GM18909 (cell line): Measurements from ENCODE around the gene NUDT4B.
"Not testable (repeated sequence)": the region's sequence is repeated elsewhere in the genome, so short reads cannot be mapped to it uniquely, and the experiment has no call there.

ENCODE experiments used
- ATAC-seq: cut with Tn5 transposase; IDR thresholded peaks from one replicate; pipeline ENCODE4 v1.9.1; 2021; ENCODE audit warnings: mild to moderate bottlenecking; ENCODE audit not compliant: unreplicated experiment, poor library complexity

NUDT4B gene

DNA sequence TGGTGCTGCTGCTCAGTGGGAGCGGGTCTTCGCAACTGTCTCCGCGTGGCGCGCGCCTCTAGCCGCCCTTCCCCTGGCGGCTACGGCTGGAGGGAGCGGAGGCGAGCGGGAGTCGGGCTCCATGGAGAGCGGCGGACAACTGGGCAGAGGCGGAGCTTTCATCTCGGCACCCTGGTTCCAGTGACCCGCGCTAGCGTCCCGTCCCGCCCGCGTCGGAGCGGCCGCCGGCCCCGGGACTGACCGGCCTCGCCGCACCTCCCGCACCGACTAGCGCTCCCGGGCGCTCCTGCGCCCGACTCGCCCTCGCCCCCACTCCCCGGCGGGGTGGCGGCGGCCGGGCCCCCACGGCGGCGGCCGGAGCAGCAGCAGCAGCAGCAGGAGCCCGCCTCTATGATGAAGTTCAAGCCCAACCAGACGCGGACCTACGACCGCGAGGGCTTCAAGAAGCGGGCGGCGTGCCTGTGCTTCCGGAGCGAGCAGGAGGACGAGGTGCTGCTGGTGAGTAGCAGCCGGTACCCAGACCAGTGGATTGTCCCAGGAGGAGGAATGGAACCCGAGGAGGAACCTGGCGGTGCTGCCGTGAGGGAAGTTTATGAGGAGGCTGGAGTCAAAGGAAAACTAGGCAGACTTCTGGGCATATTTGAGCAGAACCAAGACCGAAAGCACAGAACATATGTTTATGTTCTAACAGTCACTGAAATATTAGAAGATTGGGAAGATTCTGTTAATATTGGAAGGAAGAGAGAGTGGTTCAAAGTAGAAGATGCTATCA lies at the start of gene NUDT4B:
Gene NUDT4B (plus strand): TSS at position 212 of the 772 bp plus-strand sequence. CDS start 179 bp downstream, at position 391.
- ATAC-seq: peak; percentile 48

GRCh38 chr1:148699357-148699756 lies 49.2 kb upstream of the NUDT4B start:
- ATAC-seq: not testable (repeated sequence)

- ATAC-seq: not testable (repeated sequence)
These were observed 46.3 kb upstream of the NUDT4B start for GRCh38 chr1:148702242-148702641.

DNA sequence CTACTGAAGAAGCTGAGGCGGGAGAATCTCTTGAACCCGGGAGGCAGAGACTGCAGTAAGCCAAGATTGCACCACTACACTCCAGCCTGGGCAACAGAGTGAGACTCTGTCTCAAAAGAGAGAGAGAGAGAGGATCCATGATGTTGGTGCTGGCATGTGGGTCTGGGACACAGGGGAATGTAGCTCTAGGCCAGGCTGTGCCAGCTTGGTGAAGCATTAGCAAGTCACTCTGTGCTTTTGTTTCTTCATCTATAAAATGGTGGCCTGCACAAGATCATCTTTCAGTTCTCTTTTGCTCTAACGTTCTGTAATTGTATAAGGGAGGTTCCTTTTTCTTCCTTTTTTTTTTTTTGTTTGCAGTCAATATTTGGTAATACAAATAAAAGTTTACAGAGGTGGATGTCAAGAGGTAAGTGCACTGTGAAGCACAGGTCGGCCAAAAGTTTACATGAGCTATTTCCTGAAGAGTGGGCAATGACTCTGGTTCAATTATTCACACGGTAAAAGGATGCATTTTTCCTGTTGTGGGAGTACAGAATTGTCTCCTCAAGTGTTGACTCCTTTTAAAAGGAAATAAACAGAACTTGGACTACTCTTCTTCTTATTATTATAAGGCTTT lies 44.5 kb upstream of the NUDT4B start:
- not testable (repeated sequence) for ATAC-seq

- not testable (repeated sequence) for ATAC-seq
These were observed 43.1 kb upstream of the NUDT4B start for GRCh38 chr1:148705316-148705948.

GRCh38 chr1:148708779-148709333 lies 39.7 kb upstream of the NUDT4B start:
- not testable (repeated sequence) for ATAC-seq

DNA sequence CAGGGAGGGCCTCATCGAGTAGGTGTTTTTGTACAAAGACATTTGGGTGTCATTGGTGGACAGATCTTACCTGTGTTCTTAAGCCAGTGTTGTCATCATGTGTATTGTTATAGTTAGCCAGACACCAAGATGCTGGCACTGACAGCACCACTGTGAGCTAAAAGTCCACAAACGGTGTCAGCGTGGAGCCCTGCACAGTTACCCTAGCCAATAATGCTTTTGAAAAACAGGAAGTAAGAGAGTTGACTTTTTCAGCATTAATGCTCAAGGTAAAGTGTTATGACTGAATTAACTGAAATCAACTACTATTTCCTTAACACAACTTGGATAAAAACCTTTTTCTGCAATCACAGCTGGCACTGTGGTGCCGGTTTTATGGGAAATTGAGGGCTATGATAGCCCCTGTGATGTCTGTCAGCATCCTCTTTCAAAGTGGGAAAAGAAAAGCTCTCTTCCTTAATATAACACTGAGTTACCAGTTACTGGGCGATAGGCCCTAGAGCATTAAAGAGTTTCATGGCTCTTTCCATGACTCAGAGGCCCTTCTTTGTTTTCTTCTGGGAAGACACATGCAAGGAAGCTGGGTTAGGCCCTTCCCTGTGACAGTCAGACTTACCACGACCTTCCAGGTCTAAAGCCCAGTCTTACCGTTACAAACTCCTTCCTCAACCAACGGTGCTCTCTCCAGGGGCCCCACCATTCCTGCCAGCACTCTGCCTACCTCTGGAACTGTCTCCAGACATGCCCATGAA lies 37.6 kb upstream of the NUDT4B start:
- ATAC-seq: not testable (repeated sequence)

DNA sequence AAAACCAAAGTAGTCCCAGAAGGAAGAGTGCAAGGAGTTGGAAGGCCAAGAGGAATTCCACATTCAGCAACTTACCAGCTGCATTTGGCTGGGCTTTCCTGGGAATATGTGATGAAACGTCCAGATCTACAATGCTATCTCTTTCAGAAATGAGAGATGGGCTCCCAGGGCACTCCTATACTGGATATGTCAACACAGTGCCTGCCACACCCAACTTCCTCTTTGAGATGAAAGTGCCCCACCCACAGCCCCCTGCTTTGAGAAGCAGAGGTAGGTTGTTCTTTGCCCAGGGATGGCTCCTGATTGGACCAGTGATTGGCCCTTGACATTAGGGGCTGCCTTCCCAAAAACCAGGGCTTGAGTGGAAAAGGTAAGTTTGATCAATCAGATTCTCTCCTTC lies 36.2 kb upstream of the NUDT4B start:
- not testable (repeated sequence) for ATAC-seq

DNA sequence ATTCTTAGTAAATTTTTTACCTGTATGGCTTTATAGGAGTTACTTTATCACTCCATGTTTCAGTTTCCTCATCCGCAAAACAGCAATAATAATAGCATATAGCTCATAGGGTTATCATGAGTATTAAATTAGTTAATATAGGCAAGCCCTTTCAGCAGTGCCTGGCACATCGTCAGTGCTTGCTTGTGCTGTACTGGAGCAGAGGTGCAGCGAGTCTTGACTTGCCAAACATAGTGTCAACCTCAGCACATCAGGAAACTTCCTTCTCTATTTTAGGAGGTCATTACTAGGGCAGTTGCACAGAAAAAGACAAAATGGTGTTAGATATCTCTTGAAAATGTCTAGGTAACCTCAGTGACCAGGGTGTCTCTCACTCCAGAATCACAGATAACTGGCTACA lies 33.1 kb upstream of the NUDT4B start:
- ATAC-seq: not testable (repeated sequence)

DNA sequence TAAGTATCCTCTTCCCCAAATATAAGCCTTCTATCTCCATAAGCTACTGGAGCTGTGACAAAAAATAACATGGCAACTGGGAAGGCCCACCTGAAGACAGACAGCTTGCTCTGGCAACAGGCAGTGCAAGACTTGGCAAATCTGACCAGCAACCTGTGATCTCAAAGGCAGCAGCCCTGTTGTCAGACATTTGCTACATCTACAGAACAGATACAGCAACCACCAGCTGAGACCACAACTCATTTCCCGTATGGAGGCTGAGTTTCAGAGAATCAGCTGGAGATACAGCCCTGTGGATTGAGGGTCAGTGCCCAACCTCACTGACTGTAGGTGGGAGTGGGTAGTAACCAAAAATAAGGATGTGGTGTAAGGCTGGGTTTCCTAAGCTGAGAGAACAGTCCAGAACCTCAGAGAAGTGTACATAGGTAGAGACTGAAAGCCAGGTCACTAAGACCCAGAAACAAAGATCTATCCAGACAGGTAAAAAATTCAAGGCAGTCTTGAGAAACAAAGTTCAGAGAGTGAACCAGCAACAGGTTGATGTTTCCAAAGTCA lies 31.5 kb upstream of the NUDT4B start:
- ATAC-seq: not testable (repeated sequence)

- ATAC-seq: not testable (repeated sequence)
These were observed 27.7 kb upstream of the NUDT4B start for GRCh38 chr1:148720918-148721317.

- not testable (repeated sequence) for ATAC-seq
These were observed 25.8 kb upstream of the NUDT4B start for GRCh38 chr1:148722758-148723157.

DNA sequence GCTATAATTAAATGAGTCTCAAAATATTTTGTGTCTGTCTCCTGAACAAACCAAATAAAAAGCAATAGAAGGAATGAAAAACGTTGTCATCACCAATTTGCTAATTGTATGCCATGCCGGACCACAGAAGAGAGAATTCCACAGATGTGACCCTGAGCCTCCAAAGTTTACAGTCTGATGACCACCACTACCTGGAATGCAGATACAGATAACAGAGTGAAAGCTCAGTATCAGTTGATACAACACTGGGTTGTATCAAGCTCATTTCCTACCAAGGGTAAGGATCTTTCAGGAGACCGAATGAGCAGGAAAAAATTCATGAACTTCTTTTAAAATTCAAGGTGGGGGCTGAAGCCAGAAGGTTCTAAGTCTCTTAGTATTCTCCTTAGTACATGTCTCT lies 25.1 kb upstream of the NUDT4B start:
- ATAC-seq: not testable (repeated sequence)

DNA sequence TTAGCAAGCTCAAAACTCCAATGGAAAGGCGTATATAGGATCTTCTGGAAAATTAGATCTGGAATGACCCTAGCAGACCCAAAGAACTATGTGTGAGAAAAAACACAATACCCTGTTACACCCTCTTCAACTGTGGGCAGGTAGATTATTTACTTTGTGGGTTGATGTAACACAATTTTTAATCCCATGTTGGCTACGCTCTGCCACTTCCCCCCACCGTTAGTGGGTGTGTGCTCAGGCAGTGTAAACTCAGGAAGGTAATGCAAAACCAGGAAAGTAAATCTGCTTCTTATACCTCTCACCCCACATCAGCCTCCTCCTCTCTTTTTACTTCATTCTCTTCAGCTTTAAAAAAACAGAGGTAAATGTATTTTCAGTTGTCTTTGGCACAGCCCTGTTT lies 23.7 kb upstream of the NUDT4B start:
- ATAC-seq: not testable (repeated sequence)

DNA sequence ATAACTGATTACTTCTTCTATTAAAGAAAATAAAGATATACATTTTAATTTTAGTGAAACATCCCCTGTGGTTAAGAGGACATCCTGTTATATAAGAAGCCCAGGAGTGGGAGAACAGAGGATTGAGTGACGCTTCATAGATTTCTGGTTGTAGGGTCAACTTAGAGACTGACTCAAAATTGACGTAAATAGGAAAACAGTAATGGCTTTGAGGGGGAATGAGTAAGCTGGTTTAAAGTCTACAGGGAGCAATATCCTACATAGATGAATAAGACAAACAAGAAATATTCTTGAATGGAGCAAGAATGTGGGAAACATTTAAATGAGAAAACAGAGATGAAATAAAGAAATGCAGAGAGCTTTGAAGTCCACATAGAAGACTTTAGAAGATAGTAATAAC lies 20.7 kb upstream of the NUDT4B start:
- not testable (repeated sequence) for ATAC-seq

DNA sequence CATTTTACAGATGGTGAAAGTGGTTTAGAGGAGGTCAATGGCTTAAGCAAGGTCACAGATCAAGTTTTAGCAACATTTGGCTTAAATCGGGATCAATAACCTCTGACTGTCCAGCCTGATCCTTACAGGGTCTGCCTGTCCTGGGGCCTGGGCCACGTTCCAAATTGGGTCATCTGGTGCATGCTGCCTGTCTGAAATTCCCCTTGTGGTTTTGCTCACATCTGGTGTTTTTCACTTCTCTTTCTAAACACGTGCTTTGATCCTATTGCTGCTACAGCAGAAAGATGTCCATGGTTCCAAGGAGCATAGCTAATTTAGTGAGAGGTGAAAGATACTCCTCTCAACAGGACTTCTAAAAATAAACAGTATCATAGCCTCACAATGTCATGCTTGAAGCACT lies 19.4 kb upstream of the NUDT4B start:
- peak; percentile 72 for ATAC-seq

GRCh38 chr1:148729541-148729940 lies 19.0 kb upstream of the NUDT4B start:
- not testable (repeated sequence) for ATAC-seq

DNA sequence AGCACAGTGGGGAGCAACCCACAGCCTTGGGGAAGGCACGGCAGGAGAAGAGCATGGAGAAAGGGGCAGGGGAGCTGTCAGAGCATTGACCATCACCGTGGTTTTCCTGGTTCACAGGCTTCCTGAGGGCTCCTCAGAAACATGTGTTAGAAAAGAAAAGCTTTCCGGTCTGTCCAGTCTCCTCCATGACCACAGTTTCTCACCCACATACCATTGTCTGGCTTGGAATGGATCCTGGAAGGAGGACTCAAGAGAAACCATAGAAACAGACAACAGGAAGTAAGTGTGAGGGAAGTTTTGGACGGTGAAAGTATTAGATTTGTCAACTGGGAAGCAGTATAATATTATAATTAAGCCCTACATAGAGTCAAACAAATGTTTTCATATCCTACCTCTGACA lies 16.3 kb upstream of the NUDT4B start:
- not testable (repeated sequence) for ATAC-seq

DNA sequence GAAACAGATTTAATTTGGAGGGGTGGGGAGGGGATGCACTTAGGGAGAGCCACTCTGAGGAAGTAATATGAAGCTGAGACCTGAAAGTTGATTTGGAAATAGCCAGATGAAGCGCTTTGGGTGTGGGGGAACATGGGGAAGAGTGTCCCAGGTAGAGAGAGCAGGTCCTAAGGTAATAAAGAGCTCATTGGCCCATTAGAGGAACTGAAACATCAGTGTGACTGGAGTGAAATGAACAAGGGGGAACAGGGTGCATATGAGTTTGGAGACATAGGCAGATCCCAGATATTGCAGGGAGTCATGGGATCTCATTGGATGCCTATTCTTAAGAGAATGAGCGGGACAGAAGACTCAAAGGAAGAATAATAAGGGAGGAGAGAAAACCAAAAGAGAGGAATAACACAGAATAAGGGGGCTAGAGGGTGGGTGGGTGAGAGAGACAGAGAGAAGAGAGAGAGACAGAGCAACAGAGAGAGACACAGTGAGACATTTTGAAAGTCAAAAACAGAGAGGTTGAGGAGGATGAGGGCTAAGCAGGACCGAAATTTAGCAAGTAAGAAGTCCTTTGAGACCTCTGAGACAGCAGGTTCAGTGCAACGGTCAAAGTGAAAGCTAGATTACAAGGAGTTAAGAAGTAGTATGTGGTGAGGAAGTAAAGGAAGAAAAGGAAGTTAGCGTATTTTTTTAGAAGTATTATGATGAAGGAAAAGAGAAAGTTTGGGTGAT lies 14.8 kb upstream of the NUDT4B start:
- peak; percentile 82 for ATAC-seq
